ENCODE measurements around the gene KIAA0040. TPM values are rescaled to one million over a fixed set of nuclear protein-coding genes. Genes with fewer than 3 reads are reported as not detected.
A peak's percentile ranks its signal among the peaks of the same experiment; 100 is the strongest.

The KIAA0040 gene
- total RNA-seq, 6 experiments from 2014 or later = 4.6 to 13.5 (median 5.3) TPM

GRCh38 chr1:175127565-175127964 lies 65.0 kb downstream of the KIAA0040 start:
- ATAC-seq = peak; percentile 37 to 71 (median 58)
- Histone ChIP-seq H3K4me1 (peaks cover 0 to 34% (median 3%) of the 10 kb centered on the region in 4 donors), H3K36me3 (no peaks in the 10 kb centered on the region), H3K9me3 (no peaks in the 10 kb centered on the region), H3K27ac (no peak overlapping the region), H3K27me3 (no peaks in the 10 kb centered on the region), H3K4me3 (no peak overlapping the region)
- WGBS (ENCODE audit: insufficient coverage, low coverage, low lambda C conversion rate, missing lambda C conversion rate) = 55% methylated on average over 5 of the region's 6 CpGs
- intact Hi-C loops (cut with DNase I) = loop anchor here in 1 of 2 donors (10.0 kb wide), 1 partner anchor 93 kb away; no protein-coding TSS in a partner anchor
- DNase-seq = peak in 1 of 3 donors; percentile 57
- TF ChIP-seq POLR2A (IDR thresholded peaks at IDR 0.05) (no peak), CTCF (IDR thresholded peaks at IDR 0.05) (no peak)

GRCh38 chr1:175126347-175126746 lies 66.2 kb downstream of the KIAA0040 start:
- no peak for TF ChIP-seq POLR2A (IDR thresholded peaks at IDR 0.05)
- no peak for TF ChIP-seq CTCF (IDR thresholded peaks at IDR 0.05)
- intact Hi-C loops (cut with DNase I) = loop anchor here in 1 of 2 donors (10.0 kb wide), 1 partner anchor 92 kb away; no protein-coding TSS in a partner anchor
- Histone ChIP-seq H3K9me3 (no peaks in the 10 kb centered on the region), H3K36me3 (no peaks in the 10 kb centered on the region), H3K27ac (no peak overlapping the region), H3K27me3 (no peaks in the 10 kb centered on the region), H3K4me1 (peaks cover 0 to 34% (median 3%) of the 10 kb centered on the region in 4 donors), H3K4me3 (no peak overlapping the region)
- ATAC-seq (no peak), DNase-seq (no peak)
- 39% methylated on average over 4 of the region's 4 CpGs for WGBS (ENCODE audit: insufficient coverage, low coverage, low lambda C conversion rate, missing lambda C conversion rate)

GRCh38 chr1:175124861-175125260 lies 67.7 kb downstream of the KIAA0040 start:
- Histone ChIP-seq H3K9me3 (no peaks in the 10 kb centered on the region), H3K27me3 (no peaks in the 10 kb centered on the region), H3K4me3 (no peak overlapping the region), H3K27ac (no peak overlapping the region), H3K4me1 (peaks cover 0 to 27% (median 3%) of the 10 kb centered on the region in 4 donors), H3K36me3 (no peaks in the 10 kb centered on the region)
- intact Hi-C loops (cut with DNase I) = loop anchor here in 1 of 2 donors (10.0 kb wide), 1 partner anchor 90 kb away; no protein-coding TSS in a partner anchor
- DNase-seq (no peak), ATAC-seq (no peak)
- 3% methylated on average over 1 of the region's 1 CpG for WGBS (ENCODE audit: insufficient coverage, low coverage, low lambda C conversion rate, missing lambda C conversion rate)
- TF ChIP-seq POLR2A (IDR thresholded peaks at IDR 0.05) = no peak
- no peak for TF ChIP-seq CTCF (IDR thresholded peaks at IDR 0.05)

- Histone ChIP-seq H3K9me3 (no peaks in the 10 kb centered on the region), H3K4me3 (no peak overlapping the region), H3K27me3 (no peaks in the 10 kb centered on the region), H3K27ac (no peak overlapping the region), H3K36me3 (no peaks in the 10 kb centered on the region), H3K4me1 (no peaks in the 10 kb centered on the region)
- DNase-seq (no peak), ATAC-seq (no peak)
- 90% methylated on average over 1 of the region's 1 CpG for WGBS (ENCODE audit: insufficient coverage, low coverage, low lambda C conversion rate, missing lambda C conversion rate)
- TF ChIP-seq CTCF (IDR thresholded peaks at IDR 0.05) = no peak
- intact Hi-C loops (cut with DNase I) = loop anchor here in 1 of 2 donors (10.0 kb wide), 1 partner anchor 86 kb away; no protein-coding TSS in a partner anchor
Observed at GRCh38 chr1:175120511-175120910, 72.1 kb downstream of the KIAA0040 start.
